HepG2 (cell line): Measurements from ENCODE around the gene ALDH3B2.
A peak's percentile ranks its signal among the peaks of the same experiment; 100 is the strongest.

Source experiments
- CTCF ChIP-seq: sonication (generic); formaldehyde crosslinking; IDR thresholded peaks from 2 replicates; pipeline ENCODE4 v1.5.0; 2020; ENCODE audit warnings: mild to moderate bottlenecking, missing genetic modification reagents, moderate library complexity
- HHEX ChIP-seq: IDR thresholded peaks from 2 replicates; pipeline ENCODE4 v1.6.1; 2016; ENCODE audit warnings: control low read depth
- HMG20A ChIP-seq: IDR thresholded peaks from 2 replicates; pipeline ENCODE4 v1.6.1; 2016; ENCODE audit warnings: borderline replicate concordance
- JUNB ChIP-seq: sonication (generic); formaldehyde crosslinking; IDR thresholded peaks from 2 replicates; pipeline ENCODE4 v1.8.0; 2022; ENCODE audit warnings: missing genetic modification reagents, mild to moderate bottlenecking, borderline replicate concordance
- KDM4B ChIP-seq: sonication (generic); formaldehyde crosslinking; IDR thresholded peaks from 2 replicates; pipeline ENCODE4 v1.4.0; 2020; ENCODE audit warnings: missing genetic modification reagents
- MIER3 ChIP-seq: IDR thresholded peaks from 2 replicates; pipeline ENCODE4 v1.6.1; 2016; ENCODE audit warnings: missing compliant biosample characterization, borderline replicate concordance
- MXI1 ChIP-seq: IDR thresholded peaks from 3 replicates; pipeline ENCODE4 v1.6.1; 2012; ENCODE audit warnings: low read depth, low read length, inconsistent platforms, borderline replicate concordance
- NCOA1 ChIP-seq: sonication (generic); formaldehyde crosslinking; IDR thresholded peaks from 2 replicates; pipeline ENCODE4 v1.9.0; 2021; ENCODE audit warnings: missing genetic modification reagents
- PRMT3 ChIP-seq: sonication (generic); formaldehyde crosslinking; IDR thresholded peaks from 2 replicates; pipeline ENCODE4 v1.8.1; 2022; ENCODE audit warnings: low read depth, mild to moderate bottlenecking, moderate library complexity, missing genetic modification reagents, borderline replicate concordance
- TCF7L2 ChIP-seq: IDR thresholded peaks from 2 replicates; pipeline ENCODE4 v1.6.1; 2011; ENCODE audit warnings: mild to moderate bottlenecking, low read depth, low read length, moderate library complexity
- TGIF2 ChIP-seq: IDR thresholded peaks from 2 replicates; pipeline ENCODE4 v1.6.1; 2016; ENCODE audit warnings: control low read depth, missing compliant biosample characterization
- ZNF513 ChIP-seq: sonication (generic); formaldehyde crosslinking; conservative IDR thresholded peaks from 2 replicates; pipeline ENCODE4 v1.5.0; 2020; ENCODE audit warnings: missing genetic modification reagents
- TF ChIP-seq, protein P1 (sequence below), 2 experiments: IDR thresholded peaks; 2 replicates each; pipeline ENCODE4 v1.6.1; 2011 to 2012; ENCODE audit warnings: low read length in 2 of 2, borderline replicate concordance in 1 of 2, low read depth in 1 of 2, mild to moderate bottlenecking in 1 of 2, moderate library complexity in 1 of 2

GRCh38 chr11:67665541-67666302, 8.7 kb downstream of the ALDH3B2 start:
- TF ChIP-seq KDM4B (CRISPR knock-in tag) (no peak), MIER3 (CRISPR knock-in tag) (no peak), ZNF513 (CRISPR knock-in tag) (no peak), HHEX (CRISPR knock-in tag) (no peak), TGIF2 (CRISPR knock-in tag) (no peak), CTCF (peak; percentile 65), TCF7L2 (no peak), MXI1 (no peak), HMG20A (CRISPR knock-in tag) (no peak), NCOA1 (CRISPR knock-in tag) (no peak), PRMT3 (CRISPR knock-in tag) (no peak), JUNB (CRISPR knock-in tag) (no peak)
- TF ChIP-seq, protein P1, sequence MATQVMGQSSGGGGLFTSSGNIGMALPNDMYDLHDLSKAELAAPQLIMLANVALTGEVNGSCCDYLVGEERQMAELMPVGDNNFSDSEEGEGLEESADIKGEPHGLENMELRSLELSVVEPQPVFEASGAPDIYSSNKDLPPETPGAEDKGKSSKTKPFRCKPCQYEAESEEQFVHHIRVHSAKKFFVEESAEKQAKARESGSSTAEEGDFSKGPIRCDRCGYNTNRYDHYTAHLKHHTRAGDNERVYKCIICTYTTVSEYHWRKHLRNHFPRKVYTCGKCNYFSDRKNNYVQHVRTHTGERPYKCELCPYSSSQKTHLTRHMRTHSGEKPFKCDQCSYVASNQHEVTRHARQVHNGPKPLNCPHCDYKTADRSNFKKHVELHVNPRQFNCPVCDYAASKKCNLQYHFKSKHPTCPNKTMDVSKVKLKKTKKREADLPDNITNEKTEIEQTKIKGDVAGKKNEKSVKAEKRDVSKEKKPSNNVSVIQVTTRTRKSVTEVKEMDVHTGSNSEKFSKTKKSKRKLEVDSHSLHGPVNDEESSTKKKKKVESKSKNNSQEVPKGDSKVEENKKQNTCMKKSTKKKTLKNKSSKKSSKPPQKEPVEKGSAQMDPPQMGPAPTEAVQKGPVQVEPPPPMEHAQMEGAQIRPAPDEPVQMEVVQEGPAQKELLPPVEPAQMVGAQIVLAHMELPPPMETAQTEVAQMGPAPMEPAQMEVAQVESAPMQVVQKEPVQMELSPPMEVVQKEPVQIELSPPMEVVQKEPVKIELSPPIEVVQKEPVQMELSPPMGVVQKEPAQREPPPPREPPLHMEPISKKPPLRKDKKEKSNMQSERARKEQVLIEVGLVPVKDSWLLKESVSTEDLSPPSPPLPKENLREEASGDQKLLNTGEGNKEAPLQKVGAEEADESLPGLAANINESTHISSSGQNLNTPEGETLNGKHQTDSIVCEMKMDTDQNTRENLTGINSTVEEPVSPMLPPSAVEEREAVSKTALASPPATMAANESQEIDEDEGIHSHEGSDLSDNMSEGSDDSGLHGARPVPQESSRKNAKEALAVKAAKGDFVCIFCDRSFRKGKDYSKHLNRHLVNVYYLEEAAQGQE (IDR thresholded peaks at IDR 0.05; ENCODE audit: borderline replicate concordance in 1 of 2, low read depth in 1 of 2, low read length in 2 of 2) = no peak
